Measurements from ENCODE around the gene WTAP.

DNA sequence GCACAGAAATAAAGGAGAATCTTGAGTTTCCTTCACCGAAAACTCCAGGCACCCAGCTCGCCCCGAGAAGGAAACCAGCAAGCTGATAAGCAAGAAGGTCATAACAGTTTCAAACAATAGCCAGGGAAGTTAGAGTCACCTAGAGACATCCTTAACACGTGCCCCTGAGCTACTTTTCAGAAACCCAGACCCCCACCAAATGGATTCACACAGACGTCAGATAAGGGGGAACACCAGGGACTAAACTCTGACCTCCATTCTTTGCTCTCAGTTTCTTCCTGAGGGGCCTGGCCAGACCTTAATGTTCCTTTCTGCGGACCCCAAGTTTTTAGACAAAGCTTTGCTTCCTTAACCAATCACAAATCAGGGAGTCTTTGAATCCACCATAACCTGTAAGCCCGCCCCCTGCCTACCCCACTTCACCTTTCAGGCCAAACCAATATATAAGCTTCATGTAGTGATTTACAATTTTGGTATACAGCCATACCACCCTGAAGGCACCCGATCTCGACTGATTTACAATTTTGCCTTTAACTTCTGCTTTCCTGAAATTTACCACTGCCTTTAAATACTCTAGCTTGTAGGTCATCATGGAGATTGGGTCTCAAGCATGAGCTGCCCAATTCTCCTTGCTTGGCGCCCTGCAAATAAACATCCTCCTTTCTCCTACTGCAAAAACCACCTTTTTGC lies 46.0 kb upstream of the WTAP start:
- TF ChIP-seq, protein P1, sequence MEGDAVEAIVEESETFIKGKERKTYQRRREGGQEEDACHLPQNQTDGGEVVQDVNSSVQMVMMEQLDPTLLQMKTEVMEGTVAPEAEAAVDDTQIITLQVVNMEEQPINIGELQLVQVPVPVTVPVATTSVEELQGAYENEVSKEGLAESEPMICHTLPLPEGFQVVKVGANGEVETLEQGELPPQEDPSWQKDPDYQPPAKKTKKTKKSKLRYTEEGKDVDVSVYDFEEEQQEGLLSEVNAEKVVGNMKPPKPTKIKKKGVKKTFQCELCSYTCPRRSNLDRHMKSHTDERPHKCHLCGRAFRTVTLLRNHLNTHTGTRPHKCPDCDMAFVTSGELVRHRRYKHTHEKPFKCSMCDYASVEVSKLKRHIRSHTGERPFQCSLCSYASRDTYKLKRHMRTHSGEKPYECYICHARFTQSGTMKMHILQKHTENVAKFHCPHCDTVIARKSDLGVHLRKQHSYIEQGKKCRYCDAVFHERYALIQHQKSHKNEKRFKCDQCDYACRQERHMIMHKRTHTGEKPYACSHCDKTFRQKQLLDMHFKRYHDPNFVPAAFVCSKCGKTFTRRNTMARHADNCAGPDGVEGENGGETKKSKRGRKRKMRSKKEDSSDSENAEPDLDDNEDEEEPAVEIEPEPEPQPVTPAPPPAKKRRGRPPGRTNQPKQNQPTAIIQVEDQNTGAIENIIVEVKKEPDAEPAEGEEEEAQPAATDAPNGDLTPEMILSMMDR (IDR thresholded peaks at IDR 0.05): no peak
- TF ChIP-seq POLR2A (IDR thresholded peaks at IDR 0.05): no peak
